Smooth muscle cell (in vitro differentiated cells): ENCODE results near the gene HRAS. TPM values are rescaled to one million over a fixed set of nuclear protein-coding genes. Genes with fewer than 3 reads are reported as not detected.

ENCODE experiments used
- DNase-seq: peaks from one replicate; lab custom pipeline; 2025; ENCODE audit not compliant: unreplicated experiment; lab: John Stamatoyannopoulos, UW
- H2AFZ ChIP-seq: fragments of 200-600 bp; sonication (generic); 2 replicates; pipeline ENCODE4 v1.6.0; 2016; ENCODE audit warnings: antibody characterized with exemption, low read depth, mild to moderate bottlenecking
- H3F3A ChIP-seq: fragments of 200-600 bp; sonication (generic); 2 replicates; pipeline ENCODE4 v1.6.0; 2017; ENCODE audit warnings: antibody characterized with exemption, low read depth
- H3K27ac ChIP-seq: fragments of 200-600 bp; sonication (generic); 2 replicates; pipeline ENCODE4 v1.5.1; 2016; ENCODE audit warnings: low read depth, mild to moderate bottlenecking
- H3K27me3 ChIP-seq: fragments of 200-600 bp; sonication (generic); 2 replicates; pipeline ENCODE4 v1.6.1; 2016; ENCODE audit warnings: low read depth, mild to moderate bottlenecking
- H3K36me3 ChIP-seq: fragments of 200-600 bp; sonication (generic); 2 replicates; pipeline ENCODE4 v1.5.1; 2016; ENCODE audit warnings: low read depth
- H3K4me1 ChIP-seq: fragments of 200-600 bp; sonication (generic); 2 replicates; pipeline ENCODE4 v1.5.1; 2016; ENCODE audit warnings: low read depth
- H3K4me2 ChIP-seq: fragments of 200-600 bp; sonication (generic); 2 replicates; pipeline ENCODE4 v1.6.0; 2016; ENCODE audit warnings: mild to moderate bottlenecking
- H3K4me3 ChIP-seq: fragments of 200-600 bp; sonication (generic); 2 replicates; pipeline ENCODE4 v1.5.1; 2016; ENCODE audit warnings: mild to moderate bottlenecking
- H3K79me2 ChIP-seq: fragments of 200-600 bp; sonication (generic); 2 replicates; pipeline ENCODE4 v1.6.0; 2016; ENCODE audit warnings: low read depth, mild to moderate bottlenecking
- H3K9ac ChIP-seq: fragments of 200-600 bp; sonication (generic); 2 replicates; pipeline ENCODE4 v1.6.0; 2016; ENCODE audit warnings: low read depth
- H3K9me3 ChIP-seq: fragments of 200-600 bp; sonication (generic); replicated peaks from 2 replicates; pipeline ENCODE4 v1.5.1; 2016; ENCODE audit warnings: low read depth
- H4K20me1 ChIP-seq: fragments of 200-600 bp; sonication (generic); 2 replicates; pipeline ENCODE4 v1.6.0; 2016; ENCODE audit warnings: low read depth
- WGBS: methylation state at CpG from one replicate; pipeline ENCODE4 v1.1.7; 2016; ENCODE audit warnings: low lambda C conversion rate; 5-methylcytosine and 5-hydroxymethylcytosine counted together
- microRNA counts: library from miRNA; unstranded; fragments of <30 nt; microRNA quantifications from one replicate; lab custom pipeline; 2016
- microRNA-seq: library from miRNA; unstranded; fragments of <30 nt; microRNA quantifications from one replicate; pipeline ENCODE4, GENCODE V29; 2016; ENCODE audit warnings: borderline number of aligned reads
- polyA plus RNA-seq: library from polyadenylated mRNA; unstranded; fragments of >200 nt; fragmentation: Nextera tagmentation; extraction: Ambion mirVana; gene quantifications from 2 replicates; pipeline ENCODE4 v1.2.1, GENCODE V29; 2016
- small RNA-seq: library from RNA; depleted of rRNA; stranded (forward); fragments of <200 nt; gene quantifications from one replicate; pipeline ENCODE3, GENCODE V24; 2014
- total RNA-seq: library from RNA; depleted of rRNA; stranded (reverse); fragments of >200 nt; gene quantifications from 2 replicates; pipeline ENCODE4 v1.2.3, GENCODE V29; 2014
- TF ChIP-seq, protein P1 (sequence below): fragments of 200-600 bp; sonication (generic); IDR thresholded peaks from 2 replicates; pipeline ENCODE4 v1.5.1; 2017; ENCODE audit warnings: borderline replicate concordance, mild to moderate bottlenecking, antibody characterized with exemption; ENCODE audit not compliant: insufficient read depth, poor library complexity, severe bottlenecking

HRAS gene
- total and polyA plus RNA-seq, 2 experiments from 2014 or later = 39.9 to 59.1 TPM

DNA sequence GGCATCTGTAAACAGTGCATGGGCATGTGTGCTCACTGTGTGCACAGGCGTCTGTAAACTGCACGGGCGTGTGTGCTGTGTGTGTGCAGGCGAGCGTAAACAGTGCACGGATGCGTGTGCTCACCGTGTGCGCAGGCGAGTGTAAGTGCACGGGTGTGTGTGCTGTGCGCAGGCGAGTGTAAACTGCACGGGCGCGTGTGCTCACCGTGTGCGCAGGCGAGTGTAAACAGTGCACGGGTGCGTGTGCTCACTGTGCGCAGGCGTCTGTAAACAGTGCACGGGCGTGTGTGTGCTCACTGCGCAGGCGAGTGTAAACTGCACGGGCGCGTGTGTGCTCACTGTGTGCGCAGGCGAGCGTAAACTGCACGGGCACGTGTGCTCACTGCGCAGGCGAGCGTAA is 50.8 kb downstream of the HRAS start:
- no peak for DNase-seq
- Histone ChIP-seq H3F3A (no peaks in the 10 kb centered on the region), H3K4me2 (no peak overlapping the region), H3K9me3 (no peaks in the 10 kb centered on the region), H3K36me3 (no peaks in the 10 kb centered on the region), H3K9ac (no peak overlapping the region), H3K27me3 (no peaks in the 10 kb centered on the region), H3K27ac (no peak overlapping the region), H2AFZ (no peak overlapping the region), H4K20me1 (no peaks in the 10 kb centered on the region), H3K79me2 (peaks cover 10% of the 10 kb centered on the region), H3K4me3 (no peak overlapping the region), H3K4me1 (no peaks in the 10 kb centered on the region)
- TF ChIP-seq, protein P1, sequence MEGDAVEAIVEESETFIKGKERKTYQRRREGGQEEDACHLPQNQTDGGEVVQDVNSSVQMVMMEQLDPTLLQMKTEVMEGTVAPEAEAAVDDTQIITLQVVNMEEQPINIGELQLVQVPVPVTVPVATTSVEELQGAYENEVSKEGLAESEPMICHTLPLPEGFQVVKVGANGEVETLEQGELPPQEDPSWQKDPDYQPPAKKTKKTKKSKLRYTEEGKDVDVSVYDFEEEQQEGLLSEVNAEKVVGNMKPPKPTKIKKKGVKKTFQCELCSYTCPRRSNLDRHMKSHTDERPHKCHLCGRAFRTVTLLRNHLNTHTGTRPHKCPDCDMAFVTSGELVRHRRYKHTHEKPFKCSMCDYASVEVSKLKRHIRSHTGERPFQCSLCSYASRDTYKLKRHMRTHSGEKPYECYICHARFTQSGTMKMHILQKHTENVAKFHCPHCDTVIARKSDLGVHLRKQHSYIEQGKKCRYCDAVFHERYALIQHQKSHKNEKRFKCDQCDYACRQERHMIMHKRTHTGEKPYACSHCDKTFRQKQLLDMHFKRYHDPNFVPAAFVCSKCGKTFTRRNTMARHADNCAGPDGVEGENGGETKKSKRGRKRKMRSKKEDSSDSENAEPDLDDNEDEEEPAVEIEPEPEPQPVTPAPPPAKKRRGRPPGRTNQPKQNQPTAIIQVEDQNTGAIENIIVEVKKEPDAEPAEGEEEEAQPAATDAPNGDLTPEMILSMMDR = no peak
- WGBS = 99% methylated on average over 38 of the region's 38 CpGs

MicroRNAs encoded within 50 kb of the gene (microRNA counts, 767-probe panel; counts per million panel counts)
- 183 counts per million for microRNA hsa-miR-210 (lab: Ali Mortazavi, UCI)

Small RNA genes within 50 kb of the gene (microRNA-seq; reads per million reads assigned to microRNA genes)
- 2,567 reads per million, percentile 85 among the genes with 10 or more reads in this experiment for gene MIR210

Small RNA genes within 50 kb of the gene (small RNA-seq; reads per million reads assigned to genes)
- 58.8 reads per million, percentile 97 among the genes with 10 or more reads in this experiment for gene MIR210

Other genes with a start within 250 kb of the HRAS start
- 8.6 and 18.2 TPM in 2 replicates for gene PGGHG, start 246.4 kb downstream of the HRAS start, total RNA-seq
- gene PGGHG, start 246.4 kb downstream of the HRAS start, polyA plus RNA-seq = 16.6 and 24.3 TPM in 2 replicates
- gene IFITM5, start 236.1 kb downstream of the HRAS start, total RNA-seq = not detected in 2 replicates
- gene IFITM5, start 236.1 kb downstream of the HRAS start, polyA plus RNA-seq = not detected in 2 replicates
- 210 and 211 TPM in 2 replicates for gene IFITM2, start 227.8 kb downstream of the HRAS start, total RNA-seq
- 1,227 and 1,486 TPM in 2 replicates for gene IFITM2, start 227.8 kb downstream of the HRAS start, polyA plus RNA-seq
- 355 TPM in 2 replicates for gene IFITM1, start 221.5 kb downstream of the HRAS start, total RNA-seq
- gene IFITM1, start 221.5 kb downstream of the HRAS start, polyA plus RNA-seq = 599 and 726 TPM in 2 replicates
- gene IFITM3, start 214.7 kb downstream of the HRAS start, total RNA-seq = 392 and 393 TPM in 2 replicates
- 3,295 and 4,132 TPM in 2 replicates for gene IFITM3, start 214.7 kb downstream of the HRAS start, polyA plus RNA-seq
- 21.9 and 48.8 TPM in 2 replicates for gene B4GALNT4, start 166.1 kb downstream of the HRAS start, total RNA-seq
- 44.9 and 45.8 TPM in 2 replicates for gene B4GALNT4, start 166.1 kb downstream of the HRAS start, polyA plus RNA-seq
- gene PKP3, start 141.4 kb downstream of the HRAS start, total RNA-seq = 32.0 and 61.2 TPM in 2 replicates
- gene PKP3, start 141.4 kb downstream of the HRAS start, polyA plus RNA-seq = 24.6 and 69.9 TPM in 2 replicates
- 15.3 and 18.3 TPM in 2 replicates for gene SIGIRR, start 120.6 kb downstream of the HRAS start, total RNA-seq
- gene SIGIRR, start 120.6 kb downstream of the HRAS start, polyA plus RNA-seq = 26.3 and 29.4 TPM in 2 replicates
- gene ANO9, start 93.6 kb downstream of the HRAS start, total RNA-seq = 0.67 and 1.4 TPM in 2 replicates
- gene ANO9, start 93.6 kb downstream of the HRAS start, polyA plus RNA-seq = 1.5 and 7.1 TPM in 2 replicates
- gene PTDSS2, start 85.3 kb downstream of the HRAS start, total RNA-seq = 15.2 and 20.7 TPM in 2 replicates
- 25.2 and 33.5 TPM in 2 replicates for gene PTDSS2, start 85.3 kb downstream of the HRAS start, polyA plus RNA-seq
- gene RNH1, start 28.3 kb downstream of the HRAS start, total RNA-seq = 91.3 and 106 TPM in 2 replicates
- gene RNH1, start 28.3 kb downstream of the HRAS start, polyA plus RNA-seq = 242 and 243 TPM in 2 replicates
- 0.31 and 1.5 TPM in 2 replicates for gene LRRC56, start 2.0 kb upstream of the HRAS start, total RNA-seq
- gene LRRC56, start 2.0 kb upstream of the HRAS start, polyA plus RNA-seq = 1.5 TPM in 2 replicates
- 3.2 TPM in 1 of 2 replicates, not detected in the other for gene LMNTD2, start 25.2 kb upstream of the HRAS start, total RNA-seq
- gene LMNTD2, start 25.2 kb upstream of the HRAS start, polyA plus RNA-seq = 3.6 and 9.3 TPM in 2 replicates
- gene RASSF7, start 25.4 kb upstream of the HRAS start, total RNA-seq = 18.6 and 21.7 TPM in 2 replicates
- gene RASSF7, start 25.4 kb upstream of the HRAS start, polyA plus RNA-seq = 20.4 and 38.6 TPM in 2 replicates
- 11.6 and 13.7 TPM in 2 replicates for gene PHRF1, start 40.9 kb upstream of the HRAS start, total RNA-seq
- gene PHRF1, start 40.9 kb upstream of the HRAS start, polyA plus RNA-seq = 20.2 and 20.9 TPM in 2 replicates
- 7.1 and 11.1 TPM in 2 replicates for gene IRF7, start 80.4 kb upstream of the HRAS start, total RNA-seq
- gene IRF7, start 80.4 kb upstream of the HRAS start, polyA plus RNA-seq = 12.7 and 14.3 TPM in 2 replicates
- gene CDHR5, start 89.4 kb upstream of the HRAS start, total RNA-seq = not detected in 2 replicates
- 0.37 TPM in 1 of 2 replicates, not detected in the other for gene CDHR5, start 89.4 kb upstream of the HRAS start, polyA plus RNA-seq
- gene SCT, start 91.6 kb upstream of the HRAS start, total RNA-seq = not detected in 2 replicates
- gene SCT, start 91.6 kb upstream of the HRAS start, polyA plus RNA-seq = 1.4 and 2.2 TPM in 2 replicates
- gene DRD4, start 101.7 kb upstream of the HRAS start, total RNA-seq = not detected in 2 replicates
- gene DRD4, start 101.7 kb upstream of the HRAS start, polyA plus RNA-seq = 2.7 and 3.1 TPM in 2 replicates
- gene DEAF1, start 159.6 kb upstream of the HRAS start, total RNA-seq = 18.7 and 19.0 TPM in 2 replicates
- gene DEAF1, start 159.6 kb upstream of the HRAS start, polyA plus RNA-seq = 39.2 and 61.5 TPM in 2 replicates
- 5.5 and 9.0 TPM in 2 replicates for gene TMEM80, start 160.2 kb upstream of the HRAS start, total RNA-seq
- gene TMEM80, start 160.2 kb upstream of the HRAS start, polyA plus RNA-seq = 14.3 and 24.3 TPM in 2 replicates
- gene EPS8L2, start 170.7 kb upstream of the HRAS start, total RNA-seq = 47.9 and 74.9 TPM in 2 replicates
- gene EPS8L2, start 170.7 kb upstream of the HRAS start, polyA plus RNA-seq = 37.7 and 133 TPM in 2 replicates
- gene TALDO1, start 211.9 kb upstream of the HRAS start, total RNA-seq = 100 and 103 TPM in 2 replicates
- gene TALDO1, start 211.9 kb upstream of the HRAS start, polyA plus RNA-seq = 155 and 158 TPM in 2 replicates
- gene GATD1, start 241.9 kb upstream of the HRAS start, total RNA-seq = 12.9 and 18.5 TPM in 2 replicates
- 11.7 and 20.2 TPM in 2 replicates for gene GATD1, start 241.9 kb upstream of the HRAS start, polyA plus RNA-seq